Measurements from ENCODE around the gene KCTD13. TPM values are rescaled to one million over a fixed set of nuclear protein-coding genes. Genes with fewer than 3 reads are reported as not detected.
"Not testable (repeated sequence)": the region's sequence is repeated elsewhere in the genome, so short reads cannot be mapped to it uniquely, and the experiment has no call there.

The KCTD13 gene
- polyA plus RNA-seq, 1 donor = 30.4 TPM

- Histone ChIP-seq H3K27ac (ENCODE audit: low read length) (peak overlapping the region; percentile 72), H3K27me3 (ENCODE audit: control insufficient read depth, insufficient read depth, low read length) (no peaks in the 10 kb centered on the region), H3K4me1 (ENCODE audit: control insufficient read depth, insufficient read depth, low read length) (peaks cover 34% of the 10 kb centered on the region), H3K36me3 (ENCODE audit: control insufficient read depth, insufficient read depth, low read length) (no peaks in the 10 kb centered on the region), H3K4me3 (ENCODE audit: low read length) (peak overlapping the region; percentile 48), H3K9me3 (ENCODE audit: control insufficient read depth, low read depth, low read length) (no peaks in the 10 kb centered on the region)
- DNase-seq = peak; percentile 11 to 44
- 7% methylated on average over 2 of the region's 25 CpGs for WGBS (ENCODE audit: insufficient coverage, low lambda C conversion rate)
Measured at GRCh38 chr16:29898804-29899515, 27.1 kb downstream of the KCTD13 start.

DNA sequence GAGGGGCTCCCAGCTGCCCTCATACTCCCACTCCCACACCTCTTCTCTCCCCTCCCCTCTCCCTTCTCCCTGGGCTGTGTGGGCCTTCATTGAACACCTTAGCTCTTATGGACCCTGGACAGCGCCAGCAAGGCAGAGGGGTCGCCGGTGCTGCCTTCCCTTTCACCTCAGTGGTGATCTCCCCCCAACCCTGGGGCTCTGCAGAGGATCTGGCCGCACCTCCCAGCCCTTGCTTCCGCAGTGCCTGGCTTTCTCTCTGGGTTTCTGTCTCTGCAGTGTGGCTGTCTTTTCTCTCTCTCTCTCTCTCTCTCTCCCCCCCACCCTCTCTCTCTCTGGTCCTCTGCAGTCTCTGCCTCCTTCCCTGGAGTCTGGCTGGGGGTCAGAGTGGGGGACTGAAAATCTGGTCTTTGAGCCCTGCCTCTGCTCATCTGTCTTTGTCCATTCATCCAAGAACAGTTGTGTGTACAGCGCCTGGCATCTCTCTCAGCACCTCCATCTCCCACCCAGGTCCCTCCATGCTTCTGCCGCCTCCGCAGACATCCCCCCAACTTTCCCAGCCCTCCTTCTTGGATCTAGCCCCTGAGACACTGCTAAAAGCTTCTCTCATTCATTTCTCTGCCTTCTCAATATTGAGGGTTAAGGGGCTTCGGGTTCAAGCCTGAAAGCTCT lies 27.8 kb downstream of the KCTD13 start:
- no peaks in the 10 kb centered on the region for H3K27me3 ChIP-seq (ENCODE audit: control insufficient read depth, insufficient read depth, low read length)
- no CpG with 5 or more reads among the region's 9 CpGs for WGBS (ENCODE audit: insufficient coverage, low lambda C conversion rate)
- no peaks in the 10 kb centered on the region for H3K36me3 ChIP-seq (ENCODE audit: control insufficient read depth, insufficient read depth, low read length)
- peak overlapping the region; percentile 48 for H3K4me3 ChIP-seq (ENCODE audit: low read length)
- H3K9me3 ChIP-seq (ENCODE audit: control insufficient read depth, low read depth, low read length) = no peaks in the 10 kb centered on the region
- peak in 1 of 2 donors; percentile 33 for DNase-seq
- H3K4me1 ChIP-seq (ENCODE audit: control insufficient read depth, insufficient read depth, low read length) = peaks cover 39% of the 10 kb centered on the region
- H3K27ac ChIP-seq (ENCODE audit: low read length) = no peak overlapping the region

DNA sequence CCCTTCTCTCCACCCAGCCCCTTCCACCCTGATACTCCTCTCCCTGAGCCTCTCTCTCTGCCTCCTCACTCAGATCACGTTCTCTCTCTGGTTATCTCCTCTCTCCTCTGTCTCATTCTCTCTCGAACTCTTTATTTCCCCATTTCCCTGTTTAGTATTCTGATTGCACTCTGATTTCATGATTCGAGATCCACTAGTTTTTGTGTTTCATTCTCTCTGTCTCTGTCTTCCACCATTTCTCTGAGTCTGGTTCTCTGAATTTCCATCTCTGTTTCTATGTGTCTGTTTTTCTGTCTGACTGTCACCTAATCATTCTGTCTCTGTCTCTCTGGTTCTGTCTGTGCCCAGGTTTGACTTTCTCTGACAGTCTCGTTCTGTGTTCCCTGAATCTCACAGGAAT lies 28.7 kb downstream of the KCTD13 start:
- Histone ChIP-seq H3K27me3 (ENCODE audit: control insufficient read depth, insufficient read depth, low read length) (no peaks in the 10 kb centered on the region), H3K4me1 (ENCODE audit: control insufficient read depth, insufficient read depth, low read length) (peaks cover 49% of the 10 kb centered on the region)
- DNase-seq = no peak

DNA sequence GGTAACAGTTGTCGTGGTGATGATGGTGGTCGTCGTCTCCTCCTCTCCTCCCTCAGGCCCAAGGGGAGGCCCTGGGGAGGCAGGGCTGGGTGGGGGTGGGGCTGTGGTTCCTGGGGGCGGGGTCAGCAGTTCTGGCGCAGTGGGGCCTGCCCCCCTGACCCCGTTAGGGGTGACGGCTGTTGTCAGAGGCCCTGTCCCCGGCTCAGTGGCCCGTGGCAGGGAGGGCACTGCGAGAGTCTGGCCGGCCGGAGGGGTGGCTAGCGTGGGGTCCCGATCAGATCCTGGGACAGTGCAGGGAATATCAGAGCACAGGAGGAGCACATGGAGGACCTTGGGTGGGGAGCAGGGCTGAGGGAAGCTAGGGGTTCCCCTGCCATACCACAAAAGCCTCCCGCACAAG lies 29.2 kb downstream of the KCTD13 start:
- H3K27ac ChIP-seq (ENCODE audit: low read length) = no peak overlapping the region
- no peak for DNase-seq
- H3K27me3 ChIP-seq (ENCODE audit: control insufficient read depth, insufficient read depth, low read length) = no peaks in the 10 kb centered on the region
- WGBS (ENCODE audit: insufficient coverage, low lambda C conversion rate) = no CpG with 5 or more reads among the region's 15 CpGs
- no peaks in the 10 kb centered on the region for H3K36me3 ChIP-seq (ENCODE audit: control insufficient read depth, insufficient read depth, low read length)
- no peaks in the 10 kb centered on the region for H3K9me3 ChIP-seq (ENCODE audit: control insufficient read depth, low read depth, low read length)
- no peak overlapping the region for H3K4me3 ChIP-seq (ENCODE audit: low read length)
- peaks cover 50% of the 10 kb centered on the region for H3K4me1 ChIP-seq (ENCODE audit: control insufficient read depth, insufficient read depth, low read length)

More for the DNA sequence above, 28.7 kb downstream of the KCTD13 start:
- Histone ChIP-seq H3K9me3 (ENCODE audit: control insufficient read depth, low read depth, low read length) (no peaks in the 10 kb centered on the region), H3K4me3 (ENCODE audit: low read length) (no peak overlapping the region), H3K36me3 (ENCODE audit: control insufficient read depth, insufficient read depth, low read length) (no peaks in the 10 kb centered on the region), H3K27ac (ENCODE audit: low read length) (no peak overlapping the region)
- 61% methylated on average over 3 of the region's 4 CpGs for WGBS (ENCODE audit: insufficient coverage, low lambda C conversion rate)

- Histone ChIP-seq H3K27ac (ENCODE audit: low read length) (no peak overlapping the region), H3K9me3 (ENCODE audit: control insufficient read depth, low read depth, low read length) (no peaks in the 10 kb centered on the region), H3K4me1 (ENCODE audit: control insufficient read depth, insufficient read depth, low read length) (peaks cover 39% of the 10 kb centered on the region), H3K27me3 (ENCODE audit: control insufficient read depth, insufficient read depth, low read length) (no peaks in the 10 kb centered on the region), H3K4me3 (ENCODE audit: low read length) (no peak overlapping the region), H3K36me3 (ENCODE audit: control insufficient read depth, insufficient read depth, low read length) (no peaks in the 10 kb centered on the region)
- no peak for DNase-seq
- 83% methylated on average over 1 of the region's 4 CpGs for WGBS (ENCODE audit: insufficient coverage, low lambda C conversion rate)
Measured at GRCh38 chr16:29894352-29894751, 31.7 kb downstream of the KCTD13 start.

GRCh38 chr16:29893553-29893952 lies 32.5 kb downstream of the KCTD13 start:
- no peaks in the 10 kb centered on the region for H3K36me3 ChIP-seq (ENCODE audit: control insufficient read depth, insufficient read depth, low read length)
- no peaks in the 10 kb centered on the region for H3K9me3 ChIP-seq (ENCODE audit: control insufficient read depth, low read depth, low read length)
- no CpG with 5 or more reads among the region's 3 CpGs for WGBS (ENCODE audit: insufficient coverage, low lambda C conversion rate)
- H3K4me3 ChIP-seq (ENCODE audit: low read length) = no peak overlapping the region
- peak; percentile 34 to 70 for DNase-seq
- H3K27me3 ChIP-seq (ENCODE audit: control insufficient read depth, insufficient read depth, low read length) = no peaks in the 10 kb centered on the region
- H3K27ac ChIP-seq (ENCODE audit: low read length) = peak overlapping the region; percentile 92
- H3K4me1 ChIP-seq (ENCODE audit: control insufficient read depth, insufficient read depth, low read length) = peaks cover 36% of the 10 kb centered on the region

DNA sequence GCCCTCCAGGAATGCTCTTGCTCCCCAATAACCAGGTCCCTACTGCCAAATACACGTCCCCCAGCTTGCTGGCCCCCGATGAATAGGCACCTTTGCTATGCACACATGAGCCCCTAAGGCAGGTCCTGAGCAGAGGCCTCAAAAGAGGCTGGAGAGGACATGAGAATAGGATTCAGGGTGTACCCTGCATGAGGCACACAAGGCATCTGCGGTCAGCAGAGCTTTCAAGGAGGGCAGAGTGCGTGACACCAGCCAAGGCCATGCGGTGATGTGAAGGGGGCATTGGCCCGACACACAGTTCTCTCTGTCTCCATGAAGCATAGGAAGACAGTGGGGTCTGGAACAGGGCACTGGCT lies 33.6 kb downstream of the KCTD13 start:
- WGBS (ENCODE audit: insufficient coverage, low lambda C conversion rate) = no CpG with 5 or more reads among the region's 6 CpGs
- Histone ChIP-seq H3K4me3 (ENCODE audit: low read length) (no peak overlapping the region), H3K27ac (ENCODE audit: low read length) (peak overlapping the region; percentile 92)

DNA sequence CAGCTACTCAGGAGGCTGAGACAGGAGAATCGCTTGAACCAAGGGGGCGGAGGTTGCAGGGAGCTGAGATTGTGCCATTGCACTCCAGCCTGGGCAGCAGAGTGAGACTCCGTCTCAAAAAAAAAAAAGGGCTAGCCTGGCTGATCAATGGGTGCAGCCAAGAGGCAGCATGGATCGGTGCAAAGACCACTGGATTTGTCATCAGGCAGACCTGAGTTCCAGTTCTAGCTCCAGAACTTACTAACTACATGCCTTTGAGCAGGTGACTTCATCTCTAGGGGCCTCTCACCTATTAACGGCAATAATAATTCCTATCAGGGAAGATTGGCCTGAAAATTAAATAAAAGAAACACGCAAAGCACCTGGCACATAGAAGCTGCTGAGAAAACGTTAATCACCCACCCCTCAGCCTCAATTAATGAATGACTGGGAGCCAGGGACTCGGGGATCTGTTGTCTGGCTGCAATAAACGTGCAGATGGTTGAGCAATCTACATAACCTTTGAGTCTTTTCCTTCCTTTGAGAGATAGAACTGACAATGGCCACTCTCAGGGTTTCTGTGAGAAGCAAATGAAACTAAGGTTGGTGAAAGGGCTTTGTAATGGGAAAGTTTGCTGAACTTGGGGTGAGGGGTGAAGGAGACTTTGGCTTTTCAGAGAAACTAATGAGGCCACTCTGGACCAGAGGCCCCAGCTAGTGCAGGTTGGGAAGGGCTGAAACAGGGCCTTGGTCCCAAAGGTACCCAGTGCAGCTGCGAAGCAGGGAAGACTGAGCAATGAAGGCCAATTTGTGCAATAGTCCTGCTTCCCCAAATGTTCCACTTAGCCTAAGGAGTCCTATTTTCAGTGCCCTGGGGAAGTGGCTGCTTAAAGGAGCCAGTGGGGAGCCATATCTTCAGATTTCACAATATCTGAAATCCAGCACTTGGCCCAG lies 34.2 kb downstream of the KCTD13 start:
- peak; percentile 90 to 97 for DNase-seq
- Histone ChIP-seq H3K27ac (ENCODE audit: low read length) (peak overlapping the region; percentile 92), H3K36me3 (ENCODE audit: control insufficient read depth, insufficient read depth, low read length) (peaks cover 2% of the 10 kb centered on the region), H3K4me3 (ENCODE audit: low read length) (no peak overlapping the region), H3K27me3 (ENCODE audit: control insufficient read depth, insufficient read depth, low read length) (no peaks in the 10 kb centered on the region), H3K9me3 (ENCODE audit: control insufficient read depth, low read depth, low read length) (no peaks in the 10 kb centered on the region), H3K4me1 (ENCODE audit: control insufficient read depth, insufficient read depth, low read length) (peaks cover 25% of the 10 kb centered on the region)
- WGBS (ENCODE audit: insufficient coverage, low lambda C conversion rate) = no CpG with 5 or more reads among the region's 10 CpGs

More for the DNA sequence above, 33.6 kb downstream of the KCTD13 start:
- Histone ChIP-seq H3K9me3 (ENCODE audit: control insufficient read depth, low read depth, low read length) (no peaks in the 10 kb centered on the region), H3K27me3 (ENCODE audit: control insufficient read depth, insufficient read depth, low read length) (no peaks in the 10 kb centered on the region), H3K4me1 (ENCODE audit: control insufficient read depth, insufficient read depth, low read length) (peaks cover 25% of the 10 kb centered on the region), H3K36me3 (ENCODE audit: control insufficient read depth, insufficient read depth, low read length) (peaks cover 2% of the 10 kb centered on the region)
- DNase-seq = peak in 1 of 2 donors; percentile 45

DNA sequence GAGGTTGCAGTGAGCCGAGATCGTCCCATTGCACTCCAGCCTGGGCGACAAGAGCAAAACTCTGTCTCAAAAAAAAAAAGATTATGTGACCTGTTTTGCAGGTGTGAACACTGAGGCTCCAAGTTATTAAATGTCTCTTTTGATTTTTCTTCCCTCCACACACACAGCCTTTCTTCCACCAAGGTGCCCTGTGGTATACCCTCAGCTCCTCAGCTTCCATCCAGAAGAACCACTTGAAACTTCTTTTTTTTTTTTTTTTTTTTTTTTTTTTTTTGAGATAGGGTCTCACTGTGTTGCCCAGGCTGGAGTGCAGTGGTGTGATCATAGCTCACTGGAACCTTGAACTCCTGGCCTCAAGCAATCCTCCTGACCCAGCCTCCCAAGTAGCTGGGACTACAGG lies 36.7 kb downstream of the KCTD13 start:
- H3K36me3 ChIP-seq (ENCODE audit: control insufficient read depth, insufficient read depth, low read length); H3K4me3 ChIP-seq (ENCODE audit: low read length); DNase-seq; H3K27ac ChIP-seq (ENCODE audit: low read length); H3K9me3 ChIP-seq (ENCODE audit: control insufficient read depth, low read depth, low read length); H3K27me3 ChIP-seq (ENCODE audit: control insufficient read depth, insufficient read depth, low read length): not testable (repeated sequence)
- 100% methylated on average over 1 of the region's 3 CpGs for WGBS (ENCODE audit: insufficient coverage, low lambda C conversion rate)
- H3K4me1 ChIP-seq (ENCODE audit: control insufficient read depth, insufficient read depth, low read length) = peaks cover 23% of the 10 kb centered on the region

- Histone ChIP-seq H3K9me3 (ENCODE audit: control insufficient read depth, low read depth, low read length) (no peaks in the 10 kb centered on the region), H3K4me3 (ENCODE audit: low read length) (no peak overlapping the region), H3K36me3 (ENCODE audit: control insufficient read depth, insufficient read depth, low read length) (peaks cover 2% of the 10 kb centered on the region), H3K27ac (ENCODE audit: low read length) (no peak overlapping the region), H3K27me3 (ENCODE audit: control insufficient read depth, insufficient read depth, low read length) (no peaks in the 10 kb centered on the region), H3K4me1 (ENCODE audit: control insufficient read depth, insufficient read depth, low read length) (no peaks in the 10 kb centered on the region)
- DNase-seq = no peak
- 100% methylated on average over 2 of the region's 6 CpGs for WGBS (ENCODE audit: insufficient coverage, low lambda C conversion rate)
Measured at GRCh38 chr16:29883987-29884386, 42.0 kb downstream of the KCTD13 start.

Measured in large intestine (tissue), 3 donors.